ENCODE results near the gene THG1L.

The THG1L gene

DNA sequence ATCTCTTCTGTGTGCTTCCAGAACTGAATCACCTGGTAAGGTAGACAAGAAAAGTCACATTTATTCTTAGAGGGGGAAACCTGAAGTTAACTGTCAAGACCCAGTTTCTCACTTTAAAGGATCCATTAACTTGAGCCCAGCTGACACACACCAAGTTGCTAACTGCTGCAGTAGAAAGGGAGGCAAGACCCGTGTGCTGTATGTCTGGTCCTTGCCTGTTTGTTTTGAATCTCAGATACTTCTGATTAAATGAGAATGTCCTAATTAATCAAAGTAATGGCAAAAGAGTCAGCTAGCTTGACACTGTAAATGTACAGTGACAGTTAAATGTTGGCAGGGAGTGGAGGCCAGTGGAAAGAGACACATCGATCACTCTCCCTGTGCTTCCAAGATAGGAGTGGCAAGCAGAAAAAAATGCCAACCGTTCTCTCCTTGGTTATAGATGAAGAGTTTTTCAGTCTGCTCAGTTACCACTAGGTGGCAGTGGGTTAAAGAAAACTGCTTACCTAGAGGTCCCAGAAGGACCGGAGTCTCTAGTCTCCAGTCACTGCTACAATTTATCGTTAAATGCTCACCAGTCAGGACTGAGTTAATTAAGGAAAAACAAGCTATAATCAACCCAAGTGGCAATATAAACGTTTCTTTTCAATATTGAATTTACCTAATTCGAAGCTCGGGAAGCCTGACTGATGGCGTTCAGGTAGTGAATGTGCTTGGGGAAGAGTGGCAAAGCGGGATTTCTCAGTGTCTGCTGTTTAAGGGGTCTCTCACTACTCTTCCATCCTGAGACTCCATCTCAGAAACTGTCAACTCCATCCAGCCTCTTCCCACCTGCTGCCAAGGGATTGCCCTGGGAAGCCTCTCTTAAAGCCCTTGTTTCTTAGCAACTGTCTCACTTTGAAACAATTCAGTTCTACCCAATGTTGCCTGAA, 30.7 kb downstream of the THG1L start:
- no peak for FAIRE-seq

GRCh38 chr5:157764531-157764930, 33.3 kb downstream of the THG1L start:
- no peak for FAIRE-seq

GRCh38 chr5:157766442-157766841, 35.2 kb downstream of the THG1L start:
- FAIRE-seq: no peak

DNA sequence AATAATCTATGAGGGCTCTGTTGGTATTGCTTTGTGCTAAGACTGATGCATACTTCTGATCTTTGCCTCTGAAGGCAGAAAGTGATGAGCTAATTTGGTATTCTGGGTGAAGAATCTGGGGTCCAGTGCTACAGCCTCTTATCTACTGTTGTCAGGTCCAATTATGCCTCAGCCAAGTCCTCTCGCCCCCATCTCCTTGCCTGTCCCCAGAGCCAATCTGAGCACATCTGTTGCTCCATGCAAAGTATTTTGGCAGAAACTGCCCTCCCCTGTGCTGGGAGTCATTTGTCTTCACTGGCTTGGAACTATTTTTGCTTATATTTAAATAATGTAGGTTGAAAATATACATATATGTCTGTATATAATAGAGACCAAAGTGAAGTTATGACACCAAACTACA, 35.7 kb downstream of the THG1L start:
- FAIRE-seq: no peak

- FAIRE-seq: no peak
Measured at GRCh38 chr5:157767689-157768088, 36.5 kb downstream of the THG1L start.

DNA sequence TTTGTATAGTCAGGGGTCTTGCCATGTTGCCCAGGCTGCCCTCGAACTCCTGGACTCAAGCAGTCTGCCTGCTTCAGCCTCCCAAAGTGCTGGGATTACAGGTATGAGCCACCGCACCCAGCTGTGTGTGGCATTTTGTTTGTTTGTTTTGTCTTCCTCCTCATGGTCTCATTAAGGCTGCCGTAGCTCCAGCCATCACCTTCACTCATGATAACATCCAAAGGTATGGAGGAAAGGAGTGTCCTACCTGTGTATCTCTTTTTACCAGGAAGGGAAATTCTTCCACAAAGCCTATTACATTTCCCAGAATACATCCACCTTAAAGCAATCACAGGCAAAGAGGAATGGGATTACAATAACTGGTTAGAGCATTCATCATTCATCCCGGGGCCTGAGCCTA, 39.4 kb downstream of the THG1L start:
- FAIRE-seq: no peak

DNA sequence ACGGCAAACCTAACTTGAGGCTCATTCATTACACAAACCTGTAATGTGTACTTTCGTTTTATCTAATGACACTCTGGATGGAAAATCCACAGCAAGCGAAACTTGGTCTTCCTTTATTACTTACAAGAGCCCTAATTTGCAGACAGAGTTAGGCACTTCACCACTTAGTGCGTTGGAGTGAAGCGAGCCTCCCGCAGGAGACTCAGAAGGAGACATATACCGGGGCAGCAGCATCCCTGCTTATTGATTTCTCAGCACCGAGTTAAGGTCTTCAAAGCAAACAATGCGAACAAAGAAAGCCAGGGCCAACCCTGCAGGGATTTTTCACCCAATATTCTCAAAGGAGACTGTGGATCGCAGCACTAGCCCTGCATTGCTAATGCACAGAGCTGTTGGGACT, 40.9 kb downstream of the THG1L start:
- no peak for FAIRE-seq

DNA sequence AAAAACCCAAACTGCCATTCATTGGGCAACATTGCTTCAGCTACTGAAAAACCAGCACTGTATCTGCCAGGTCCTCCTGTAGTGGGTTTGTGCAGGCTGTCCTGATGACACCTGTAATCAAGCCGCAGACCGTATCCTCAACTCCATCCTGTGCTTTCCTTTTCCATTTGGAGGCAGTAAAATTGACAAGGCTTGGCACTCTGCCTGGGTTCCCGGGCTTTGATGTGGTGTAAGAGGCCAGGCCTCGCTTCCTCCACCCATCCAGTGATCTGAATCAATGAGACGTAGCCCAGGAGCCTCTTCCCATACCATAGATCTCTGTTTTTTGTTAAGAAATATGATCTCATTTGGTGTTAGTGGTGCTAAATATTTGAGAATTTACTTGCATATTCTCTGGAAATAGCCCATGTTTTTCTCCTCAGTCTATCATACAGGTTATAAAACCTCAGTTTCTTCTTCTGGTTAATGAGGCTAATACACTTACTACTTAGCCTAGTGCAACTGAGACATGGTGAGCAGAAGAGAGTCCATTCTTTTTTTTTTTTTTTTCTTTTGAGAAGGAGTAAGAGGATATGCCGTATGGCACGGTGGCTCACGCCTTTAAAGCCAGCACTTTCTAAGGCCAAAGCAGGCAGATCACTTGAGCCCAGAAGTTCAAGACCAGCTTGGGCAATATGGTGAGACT, 47.0 kb downstream of the THG1L start:
- FAIRE-seq: no peak

- FAIRE-seq: no peak
Measured at GRCh38 chr5:157779221-157779620, 48.0 kb downstream of the THG1L start.

GRCh38 chr5:157785801-157786200, 54.6 kb downstream of the THG1L start:
- FAIRE-seq: no peak

All from endometrium (tissue), 2 donors.